PC-3 (cell line): ENCODE data around the gene CHAF1A. TPM values are rescaled to one million over a fixed set of nuclear protein-coding genes. Genes with fewer than 3 reads are reported as not detected.

Source experiments
- ATAC-seq: fragments of 200-7000 bp; cut with Tn5 transposase; 2 replicates; pipeline ENCODE4 v1.9.1; 2020; ENCODE audit warnings: mild to moderate bottlenecking, moderate library complexity
- BruUV-seq: library from RNA; stranded (reverse); fragments of 400-500 nt; replicated peaks from 2 replicates; lab custom pipeline; 2021; lab: Mats Ljungman, UMichigan
- CTCF ChIA-PET: fragments of 300-600 bp; sonication (Branson Sonifier 250); formaldehyde crosslinking; loops from one replicate; lab custom pipeline; 2022; ENCODE audit warnings: antibody characterized with exemption; lab: Charles Lee
- POLR2A ChIA-PET: fragments of 300-600 bp; sonication (Branson Sonifier 250); formaldehyde crosslinking; loops from one replicate; lab custom pipeline; 2022; ENCODE audit warnings: antibody characterized with exemption; ENCODE audit not compliant: unreplicated experiment; lab: Charles Lee
- DNase-seq: peaks from one replicate; pipeline ENCODE4 v3.0.0-alpha.2; 2015
- H2AFZ ChIP-seq: fragments of 300-600 bp; sonication (generic); 2 replicates; pipeline ENCODE4 v1.6.0; 2016; ENCODE audit warnings: antibody characterized with exemption, low read length
- H3F3A ChIP-seq: fragments of 300-600 bp; sonication (generic); one replicate; pipeline ENCODE4 v1.6.0; 2017; ENCODE audit warnings: antibody characterized with exemption, low read length, control low read depth, mild to moderate bottlenecking; ENCODE audit not compliant: unreplicated experiment
- H3K27ac ChIP-seq: fragments of 300-600 bp; sonication (generic); 2 replicates; pipeline ENCODE4 v1.5.1; 2016; ENCODE audit warnings: mild to moderate bottlenecking, low read length
- H3K27me3 ChIP-seq: fragments of 300-600 bp; sonication (generic); 2 replicates; pipeline ENCODE4 v1.6.1; 2016; ENCODE audit warnings: low read length, mixed read lengths
- H3K36me3 ChIP-seq: fragments of 300-600 bp; sonication (generic); 2 replicates; pipeline ENCODE4 v1.6.1; 2016; ENCODE audit warnings: low read depth, mixed run types, low read length, mixed read lengths
- H3K4me1 ChIP-seq: fragments of 300-600 bp; sonication (generic); 2 replicates; pipeline ENCODE4 v1.5.1; 2016; ENCODE audit warnings: low read length; ENCODE audit not compliant: insufficient read depth
- H3K4me2 ChIP-seq: fragments of 300-600 bp; sonication (generic); 2 replicates; pipeline ENCODE4 v1.6.0; 2016; ENCODE audit warnings: low read length
- H3K4me3 ChIP-seq: fragments of 300-600 bp; sonication (generic); 2 replicates; pipeline ENCODE4 v1.5.1; 2016; ENCODE audit warnings: mild to moderate bottlenecking, low read length, mixed read lengths
- H3K79me2 ChIP-seq: fragments of 300-600 bp; sonication (generic); 2 replicates; pipeline ENCODE4 v1.6.1; 2017; ENCODE audit warnings: low read length, mixed read lengths
- H3K9ac ChIP-seq: fragments of 300-600 bp; sonication (generic); 2 replicates; pipeline ENCODE4 v1.6.0; 2016; ENCODE audit warnings: mild to moderate bottlenecking, low read length
- H3K9me2 ChIP-seq: fragments of 300-600 bp; sonication (generic); replicated peaks from 2 replicates; pipeline ENCODE4 v1.6.1; 2016; ENCODE audit warnings: mixed run types, low read length, mixed read lengths
- H3K9me3 ChIP-seq: fragments of 300-600 bp; sonication (generic); 2 replicates; pipeline ENCODE4 v1.6.1; 2016; ENCODE audit warnings: low read length, mixed read lengths
- H4K20me1 ChIP-seq: fragments of 300-600 bp; sonication (generic); 2 replicates; pipeline ENCODE4 v1.6.1; 2016; ENCODE audit warnings: low read length, mixed read lengths
- EZH2 ChIP-seq: fragments of 300-600 bp; sonication (generic); IDR thresholded peaks from one replicate; pipeline ENCODE4 v1.6.1; 2017; ENCODE audit warnings: antibody characterized with exemption, mild to moderate bottlenecking, low read length; ENCODE audit not compliant: unreplicated experiment
- EZH2phosphoT487 ChIP-seq: fragments of 300-600 bp; sonication (generic); IDR thresholded peaks from 2 replicates; pipeline ENCODE4 v1.6.1; 2018; ENCODE audit warnings: mild to moderate bottlenecking, antibody characterized with exemption, low read length, borderline replicate concordance
- intact Hi-C: fragments of 100-400 bp; cut with micrococcal nuclease; formaldehyde crosslinking; loops from 2 replicates; pipeline ENCODE4 v1.9.0; 2023
- total RNA-seq: library from RNA; depleted of rRNA; stranded (reverse); fragments of >200 nt; gene quantifications from 2 replicates; pipeline ENCODE4 v1.2.3, GENCODE V29; 2014
- TF ChIP-seq, protein P1 (sequence below): fragments of 300-600 bp; sonication (generic); conservative IDR thresholded peaks from 2 replicates; pipeline ENCODE4 v1.5.1; 2017; ENCODE audit warnings: antibody characterized with exemption, low read depth, mild to moderate bottlenecking, low read length

The CHAF1A gene
- total RNA-seq, 1 experiment from 2014 or later, result 48.9 TPM

DNA sequence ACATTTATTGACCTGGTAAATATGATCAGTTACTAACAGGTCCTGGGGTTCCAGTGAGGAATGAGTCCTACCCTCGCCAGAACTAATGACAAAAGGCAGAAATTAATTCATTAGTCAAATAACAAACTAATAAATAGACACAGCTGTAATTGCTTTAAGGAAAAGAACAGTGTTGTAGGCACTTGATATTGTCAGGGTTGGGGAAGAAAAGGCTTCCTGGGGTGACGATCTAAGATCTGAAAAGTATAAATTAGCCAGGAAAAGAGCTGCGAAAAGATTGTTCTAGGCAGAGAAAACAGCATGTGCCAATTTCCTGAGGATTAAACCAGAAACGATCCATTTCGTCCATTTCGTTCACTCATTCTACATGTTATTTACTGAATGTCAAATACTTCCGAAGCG lies 670 bp upstream of the CHAF1A start:
- peak overlapping the region; percentile 87 for H2AFZ ChIP-seq
- H3K9me3 ChIP-seq, result no peaks in the 10 kb centered on the region
- H3K4me2 ChIP-seq, result peak overlapping the region; percentile 94
- no peak for DNase-seq
- H3K27me3 ChIP-seq, result no peaks in the 10 kb centered on the region
- CTCF ChIA-PET, result interaction anchor here (1.0 kb wide), 1 partner anchor 27 kb away, joined by 11 read pairs; no protein-coding TSS in a partner anchor
- H3K79me2 ChIP-seq, result peaks cover 74% of the 10 kb centered on the region
- no peak for TF ChIP-seq EZH2
- TF ChIP-seq, protein P1, sequence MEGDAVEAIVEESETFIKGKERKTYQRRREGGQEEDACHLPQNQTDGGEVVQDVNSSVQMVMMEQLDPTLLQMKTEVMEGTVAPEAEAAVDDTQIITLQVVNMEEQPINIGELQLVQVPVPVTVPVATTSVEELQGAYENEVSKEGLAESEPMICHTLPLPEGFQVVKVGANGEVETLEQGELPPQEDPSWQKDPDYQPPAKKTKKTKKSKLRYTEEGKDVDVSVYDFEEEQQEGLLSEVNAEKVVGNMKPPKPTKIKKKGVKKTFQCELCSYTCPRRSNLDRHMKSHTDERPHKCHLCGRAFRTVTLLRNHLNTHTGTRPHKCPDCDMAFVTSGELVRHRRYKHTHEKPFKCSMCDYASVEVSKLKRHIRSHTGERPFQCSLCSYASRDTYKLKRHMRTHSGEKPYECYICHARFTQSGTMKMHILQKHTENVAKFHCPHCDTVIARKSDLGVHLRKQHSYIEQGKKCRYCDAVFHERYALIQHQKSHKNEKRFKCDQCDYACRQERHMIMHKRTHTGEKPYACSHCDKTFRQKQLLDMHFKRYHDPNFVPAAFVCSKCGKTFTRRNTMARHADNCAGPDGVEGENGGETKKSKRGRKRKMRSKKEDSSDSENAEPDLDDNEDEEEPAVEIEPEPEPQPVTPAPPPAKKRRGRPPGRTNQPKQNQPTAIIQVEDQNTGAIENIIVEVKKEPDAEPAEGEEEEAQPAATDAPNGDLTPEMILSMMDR, result no peak
- no peak for TF ChIP-seq EZH2phosphoT487
- H3K36me3 ChIP-seq, result peaks cover 2% of the 10 kb centered on the region; the same call in 1 of the 2 replicates
- H3K4me3 ChIP-seq, result peak overlapping the region; percentile 71
- POLR2A ChIA-PET, result no interaction called here
- peak overlapping the region; percentile 51 for H3K27ac ChIP-seq
- H3K4me1 ChIP-seq, result peaks cover 24% of the 10 kb centered on the region
- H3K9me2 ChIP-seq, result no peaks in the 10 kb centered on the region
- H3F3A ChIP-seq, result no peaks in the 10 kb centered on the region
- BruUV-seq, result TSS peak; percentile 25
- H4K20me1 ChIP-seq, result peaks cover 14% of the 10 kb centered on the region; the same call in 1 of the 2 replicates
- no peak for ATAC-seq
- intact Hi-C loops, result loop anchor here (1.0 kb wide), 1 partner anchor 59 kb away; no protein-coding TSS in a partner anchor
- H3K9ac ChIP-seq, result peak overlapping the region; percentile 80

DNA sequence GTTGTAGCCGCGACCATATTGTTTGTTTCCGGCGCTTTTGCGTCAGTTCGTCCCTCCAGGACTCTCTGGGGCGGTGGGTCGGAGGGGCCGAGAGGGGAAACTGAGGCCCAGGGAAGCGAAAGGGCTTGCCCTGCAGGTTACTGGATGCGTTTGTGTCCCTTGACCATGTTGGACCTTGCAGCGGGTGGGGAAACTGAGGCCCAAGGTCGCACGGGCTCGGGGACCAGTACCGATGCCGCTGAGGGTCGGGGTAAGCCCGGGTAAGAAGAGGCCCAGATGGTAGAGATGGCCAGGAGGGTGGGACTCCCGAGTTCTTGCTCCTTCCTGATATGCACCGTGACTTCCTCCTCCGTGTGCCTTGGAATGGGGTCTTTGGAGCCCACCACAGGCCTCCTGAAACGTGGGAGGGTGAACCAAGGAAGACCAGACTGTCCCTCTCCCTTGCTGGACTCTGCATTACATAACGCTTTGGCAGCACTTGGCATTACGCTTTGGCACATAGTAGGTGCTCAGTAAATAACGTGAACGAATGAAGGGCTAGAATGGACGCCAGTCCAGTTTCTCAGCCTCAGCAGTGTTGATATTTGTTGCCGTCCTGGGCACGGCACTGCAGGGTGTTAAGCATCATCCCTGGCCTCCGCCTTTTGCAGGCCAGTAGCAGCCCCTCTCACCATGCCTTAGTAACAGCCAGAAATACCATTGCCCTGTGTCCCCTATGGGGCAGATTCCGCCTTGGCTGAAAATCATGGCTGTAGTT lies 743 bp downstream of the CHAF1A start:
- DNase-seq (peak; percentile 1), ATAC-seq (no peak)
- H3F3A ChIP-seq, result no peaks in the 10 kb centered on the region
- ChIA-PET POLR2A (no interaction called here), CTCF (no interaction called here)
- TF ChIP-seq EZH2phosphoT487 (no peak), EZH2 (no peak)
- TF ChIP-seq, protein P1, result no peak
- H3K9ac ChIP-seq, result peak overlapping the region; percentile 100
- H3K4me1 ChIP-seq, result peaks cover 24% of the 10 kb centered on the region
- H3K4me3 ChIP-seq, result peak overlapping the region; percentile 99
- peak overlapping the region; percentile 97 for H3K4me2 ChIP-seq
- H3K27me3 ChIP-seq, result no peaks in the 10 kb centered on the region
- H3K27ac ChIP-seq, result peak overlapping the region; percentile 46
- H4K20me1 ChIP-seq, result peaks cover 10% of the 10 kb centered on the region; the same call in 1 of the 2 replicates
- no peaks in the 10 kb centered on the region; the same call in 1 of the 2 replicates for H3K36me3 ChIP-seq
- peaks cover 67% of the 10 kb centered on the region for H3K79me2 ChIP-seq
- intact Hi-C loops, result no loop called here
- no peaks in the 10 kb centered on the region for H3K9me3 ChIP-seq
- no peaks in the 10 kb centered on the region for H3K9me2 ChIP-seq
- peak overlapping the region; percentile 50; the same call in 1 of the 2 replicates for H2AFZ ChIP-seq
- BruUV-seq, result TSS peak; percentile 48

DNA sequence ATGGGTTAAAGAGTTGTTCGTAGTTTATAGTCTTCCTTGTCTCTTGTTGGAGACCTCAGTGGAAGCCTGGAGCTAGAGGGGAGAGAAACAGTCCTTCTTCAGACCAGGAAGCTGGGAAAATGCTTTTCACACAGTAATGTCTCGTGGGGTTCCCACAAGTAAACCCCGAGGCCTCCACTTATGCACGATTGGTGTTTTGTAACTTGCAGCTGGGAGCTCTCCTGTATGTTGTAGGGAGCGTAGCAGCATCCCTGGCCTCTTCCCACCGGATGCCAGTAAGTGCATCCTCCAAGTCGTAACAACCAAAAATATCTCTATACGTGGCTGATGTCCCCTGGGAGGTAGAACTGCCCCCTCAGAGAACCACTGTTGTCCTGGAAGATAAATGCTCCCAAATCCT lies 3.5 kb downstream of the CHAF1A start:
- DNase-seq, result no peak
- intact Hi-C loops, result no loop called here
- no TSS peak for BruUV-seq
- ChIA-PET POLR2A (no interaction called here), CTCF (no interaction called here)
- ATAC-seq, result no peak
- TF ChIP-seq EZH2phosphoT487 (no peak), EZH2 (no peak)
- TF ChIP-seq, protein P1, result no peak
- H3K9me2 ChIP-seq, result no peaks in the 10 kb centered on the region
- H3F3A ChIP-seq, result no peaks in the 10 kb centered on the region
- H3K4me2 ChIP-seq, result no peak overlapping the region
- peaks cover 54% of the 10 kb centered on the region for H3K79me2 ChIP-seq
- H3K27ac ChIP-seq, result no peak overlapping the region
- no peak overlapping the region for H3K4me3 ChIP-seq
- no peak overlapping the region for H2AFZ ChIP-seq
- H4K20me1 ChIP-seq, result peaks cover 8% of the 10 kb centered on the region; the same call in 1 of the 2 replicates
- no peaks in the 10 kb centered on the region for H3K9me3 ChIP-seq
- peaks cover 3% of the 10 kb centered on the region for H3K36me3 ChIP-seq
- H3K4me1 ChIP-seq, result peaks cover 19% of the 10 kb centered on the region
- no peaks in the 10 kb centered on the region for H3K27me3 ChIP-seq
- no peak overlapping the region for H3K9ac ChIP-seq
